Activated CD4-positive, alpha-beta memory T cell treated with anti-CD3 and anti-CD28 coated beads, Interleukin-2, amount 10 ng/mL, durations not matched to agents 7 days and 5 days (primary cell): ENCODE data around the gene AGMO. TPM values are rescaled to one million over a fixed set of nuclear protein-coding genes. Genes with fewer than 3 reads are reported as not detected.

ENCODE experiments used
- CTCF ChIA-PET: fragments of 350-600 bp; sonication (Branson Sonifier 250); formaldehyde crosslinking; loops from one replicate; lab custom pipeline; 2021; ENCODE audit warnings: antibody characterized with exemption, inconsistent platforms; lab: Charles Lee
- POLR2A ChIA-PET: fragments of 350-600 bp; sonication (Branson Sonifier 250); formaldehyde crosslinking; loops from one replicate; lab custom pipeline; 2021; ENCODE audit warnings: antibody characterized with exemption; lab: Charles Lee
- DNase-seq: peaks from one replicate; pipeline ENCODE4 v3.0.0-alpha.2; 2020
- H3K27ac Mint-ChIP-seq: one replicate; pipeline ENCODE4 v1.8.0; 2021; ENCODE audit warnings: mild to moderate bottlenecking, mixed read lengths
- H3K27me3 Mint-ChIP-seq: one replicate; pipeline ENCODE4 v1.8.0; 2021; ENCODE audit warnings: mixed read lengths
- H3K36me3 Mint-ChIP-seq: one replicate; pipeline ENCODE4 v1.8.0; 2021; ENCODE audit warnings: low read depth, mixed read lengths
- H3K4me1 Mint-ChIP-seq: one replicate; pipeline ENCODE4 v1.8.0; 2021; ENCODE audit warnings: mixed read lengths
- H3K4me3 Mint-ChIP-seq: one replicate; pipeline ENCODE4 v1.8.0; 2021; ENCODE audit warnings: mild to moderate bottlenecking, mixed read lengths
- H3K9me3 Mint-ChIP-seq: one replicate; pipeline ENCODE4 v1.8.0; 2021; ENCODE audit warnings: mixed read lengths
- total RNA-seq, 2 experiments: library from RNA; stranded (reverse); gene quantifications; one replicate each; pipeline ENCODE4 v1.2.3, GENCODE V29; 2021

Gene AGMO
- total RNA-seq, 2 experiments from 2014 or later = not detected

- CTCF ChIA-PET = no interaction called here
- no peak for DNase-seq
- Mint-ChIP-seq H3K27ac (no peak overlapping the region), H3K4me3 (no peak overlapping the region), H3K36me3 (no peaks in the 10 kb centered on the region), H3K27me3 (no peaks in the 10 kb centered on the region), H3K9me3 (peaks cover 8% of the 10 kb centered on the region), H3K4me1 (no peaks in the 10 kb centered on the region)
- POLR2A ChIA-PET = no interaction called here
These were observed 21.0 kb upstream of the AGMO start for GRCh38 chr7:15582773-15583172.

- no peaks in the 10 kb centered on the region for H3K4me1 Mint-ChIP-seq
- ChIA-PET CTCF (no interaction called here), POLR2A (no interaction called here)
- no peaks in the 10 kb centered on the region for H3K36me3 Mint-ChIP-seq
- DNase-seq = no peak
- no peak overlapping the region for H3K27ac Mint-ChIP-seq
- H3K9me3 Mint-ChIP-seq = peaks cover 8% of the 10 kb centered on the region
- H3K27me3 Mint-ChIP-seq = no peaks in the 10 kb centered on the region
- no peak overlapping the region for H3K4me3 Mint-ChIP-seq
These were observed 19.6 kb upstream of the AGMO start for GRCh38 chr7:15581352-15581951.

- POLR2A ChIA-PET = no interaction called here
- H3K36me3 Mint-ChIP-seq = no peaks in the 10 kb centered on the region
- H3K27me3 Mint-ChIP-seq = no peaks in the 10 kb centered on the region
- no peak overlapping the region for H3K4me3 Mint-ChIP-seq
- DNase-seq = no peak
- CTCF ChIA-PET = no interaction called here
- H3K9me3 Mint-ChIP-seq = peaks cover 8% of the 10 kb centered on the region
- no peak overlapping the region for H3K27ac Mint-ChIP-seq
- H3K4me1 Mint-ChIP-seq = no peaks in the 10 kb centered on the region
These were observed 19.0 kb upstream of the AGMO start for GRCh38 chr7:15580604-15581351.

DNA sequence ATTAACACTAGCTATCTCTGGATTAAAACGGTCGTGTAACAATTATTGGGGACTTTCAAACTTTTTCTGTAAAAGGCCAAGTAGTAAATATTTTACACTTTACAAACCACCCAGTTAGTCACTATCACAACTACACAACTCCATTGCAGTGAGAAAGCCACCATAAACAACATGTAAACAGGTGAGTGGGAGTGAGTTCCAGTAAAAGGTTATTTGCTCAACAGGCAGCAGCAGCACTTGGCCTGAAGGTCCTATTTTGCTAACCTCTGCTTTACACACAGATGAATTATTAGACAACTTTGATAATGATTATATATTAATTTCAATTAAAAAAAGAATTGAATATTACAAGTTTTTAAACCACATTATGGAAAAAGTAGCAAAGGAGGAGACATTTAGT lies 15.8 kb upstream of the AGMO start:
- Mint-ChIP-seq H3K27ac (no peak overlapping the region), H3K4me1 (no peaks in the 10 kb centered on the region), H3K9me3 (peaks cover 13% of the 10 kb centered on the region), H3K27me3 (no peaks in the 10 kb centered on the region), H3K4me3 (no peak overlapping the region), H3K36me3 (no peaks in the 10 kb centered on the region)
- POLR2A ChIA-PET = no interaction called here
- DNase-seq = no peak
- CTCF ChIA-PET = no interaction called here

- H3K27ac Mint-ChIP-seq = no peak overlapping the region
- no peaks in the 10 kb centered on the region for H3K36me3 Mint-ChIP-seq
- no peaks in the 10 kb centered on the region for H3K27me3 Mint-ChIP-seq
- POLR2A ChIA-PET = no interaction called here
- no peaks in the 10 kb centered on the region for H3K4me1 Mint-ChIP-seq
- no peak overlapping the region for H3K4me3 Mint-ChIP-seq
- peaks cover 16% of the 10 kb centered on the region for H3K9me3 Mint-ChIP-seq
- no peak for DNase-seq
- CTCF ChIA-PET = no interaction called here
These were observed 9.6 kb upstream of the AGMO start for GRCh38 chr7:15571301-15571878.

DNA sequence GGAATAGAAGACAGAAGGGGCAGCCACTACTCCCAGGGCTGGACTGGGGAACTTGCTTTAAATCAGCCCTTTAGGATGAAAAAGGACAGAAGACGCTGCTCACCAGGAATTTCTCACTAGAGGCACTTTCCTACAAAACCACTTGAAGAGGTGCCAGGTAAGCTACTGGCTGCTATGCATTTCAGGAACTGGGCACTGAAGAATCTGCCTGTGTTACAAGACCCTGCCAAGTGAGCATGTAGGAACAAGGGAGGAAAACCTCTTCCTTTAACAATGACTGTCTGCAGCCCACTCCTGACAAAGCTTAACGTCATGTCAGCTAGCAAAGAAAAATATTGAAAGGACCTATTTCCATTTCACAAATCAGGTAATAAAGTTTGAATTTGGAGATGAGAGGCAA lies 5.8 kb upstream of the AGMO start:
- Mint-ChIP-seq H3K4me3 (no peak overlapping the region), H3K36me3 (no peaks in the 10 kb centered on the region), H3K9me3 (peaks cover 8% of the 10 kb centered on the region), H3K27ac (no peak overlapping the region), H3K4me1 (no peaks in the 10 kb centered on the region), H3K27me3 (no peaks in the 10 kb centered on the region)
- POLR2A ChIA-PET = no interaction called here
- CTCF ChIA-PET = no interaction called here
- DNase-seq = no peak

GRCh38 chr7:15567036-15567435 lies 5.2 kb upstream of the AGMO start:
- no peak overlapping the region for H3K4me3 Mint-ChIP-seq
- peaks cover 3% of the 10 kb centered on the region for H3K9me3 Mint-ChIP-seq
- DNase-seq = no peak
- no peaks in the 10 kb centered on the region for H3K27me3 Mint-ChIP-seq
- H3K4me1 Mint-ChIP-seq = no peaks in the 10 kb centered on the region
- H3K27ac Mint-ChIP-seq = no peak overlapping the region
- H3K36me3 Mint-ChIP-seq = no peaks in the 10 kb centered on the region
- POLR2A ChIA-PET = no interaction called here
- CTCF ChIA-PET = no interaction called here

GRCh38 chr7:15566476-15566875 lies 4.7 kb upstream of the AGMO start:
- Mint-ChIP-seq H3K9me3 (peaks cover 3% of the 10 kb centered on the region), H3K36me3 (no peaks in the 10 kb centered on the region), H3K4me3 (no peak overlapping the region), H3K27ac (no peak overlapping the region), H3K4me1 (no peaks in the 10 kb centered on the region), H3K27me3 (no peaks in the 10 kb centered on the region)
- POLR2A ChIA-PET = no interaction called here
- no peak for DNase-seq
- CTCF ChIA-PET = no interaction called here

- H3K27ac Mint-ChIP-seq = no peak overlapping the region
- CTCF ChIA-PET = no interaction called here
These were observed 847 bp downstream of the AGMO start for GRCh38 chr7:15560968-15561367.

DNA sequence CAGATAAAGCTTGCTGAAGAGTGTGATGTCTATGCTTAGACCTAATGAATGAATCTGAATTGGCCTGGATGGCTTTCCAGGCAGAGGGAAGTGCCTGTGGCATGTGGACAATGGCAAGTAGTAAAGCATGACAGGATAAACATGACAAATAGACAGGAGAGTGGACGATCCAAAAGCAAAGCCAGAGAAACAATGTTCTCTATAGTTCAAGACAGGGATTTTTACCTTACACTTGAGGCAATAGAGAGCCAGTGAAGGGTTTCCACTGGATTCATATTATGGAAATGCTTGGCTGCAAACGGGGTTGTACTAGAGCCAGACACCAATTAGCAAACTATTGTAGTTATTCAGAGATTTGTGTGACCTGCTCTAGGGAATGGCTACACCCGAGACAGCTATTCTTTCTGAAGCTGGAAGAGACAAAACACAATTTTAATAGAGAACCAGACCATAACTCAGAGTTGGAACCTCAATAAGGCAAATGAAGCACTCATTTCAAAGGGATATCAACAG lies 2.3 kb downstream of the AGMO start:
- no peak for DNase-seq
- Mint-ChIP-seq H3K4me3 (no peak overlapping the region), H3K36me3 (no peaks in the 10 kb centered on the region), H3K27me3 (no peaks in the 10 kb centered on the region), H3K4me1 (no peaks in the 10 kb centered on the region), H3K9me3 (peaks cover 3% of the 10 kb centered on the region), H3K27ac (no peak overlapping the region)
- ChIA-PET POLR2A (no interaction called here), CTCF (no interaction called here)

More at GRCh38 chr7:15560968-15561367, 847 bp downstream of the AGMO start:
- Mint-ChIP-seq H3K4me3 (no peak overlapping the region), H3K36me3 (no peaks in the 10 kb centered on the region), H3K9me3 (peaks cover 3% of the 10 kb centered on the region), H3K27me3 (no peaks in the 10 kb centered on the region), H3K4me1 (no peaks in the 10 kb centered on the region)
- POLR2A ChIA-PET = no interaction called here
- no peak for DNase-seq

DNA sequence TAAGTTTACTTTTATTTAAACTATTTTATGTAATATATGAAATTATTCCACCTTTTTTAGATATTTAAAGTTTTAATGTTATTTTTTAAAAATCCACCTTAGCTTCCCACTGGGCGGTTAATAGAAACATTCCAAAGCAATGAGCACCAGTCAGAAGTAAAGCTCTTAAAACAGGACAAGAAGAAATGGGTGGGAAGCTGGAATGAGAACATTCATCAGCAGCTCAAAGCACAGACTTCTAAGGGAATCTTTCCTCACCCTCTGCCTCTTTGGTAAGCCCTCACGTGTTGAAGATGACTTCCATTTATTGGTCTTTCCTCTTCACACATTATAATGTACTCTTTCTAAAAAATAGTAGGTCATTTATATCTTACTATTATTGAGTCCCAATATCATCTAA lies 3.1 kb downstream of the AGMO start:
- ChIA-PET CTCF (no interaction called here), POLR2A (no interaction called here)
- H3K4me1 Mint-ChIP-seq = no peaks in the 10 kb centered on the region
- no peak overlapping the region for H3K4me3 Mint-ChIP-seq
- H3K9me3 Mint-ChIP-seq = peaks cover 3% of the 10 kb centered on the region
- DNase-seq = no peak
- H3K27me3 Mint-ChIP-seq = no peaks in the 10 kb centered on the region
- no peaks in the 10 kb centered on the region for H3K36me3 Mint-ChIP-seq
- H3K27ac Mint-ChIP-seq = no peak overlapping the region

DNA sequence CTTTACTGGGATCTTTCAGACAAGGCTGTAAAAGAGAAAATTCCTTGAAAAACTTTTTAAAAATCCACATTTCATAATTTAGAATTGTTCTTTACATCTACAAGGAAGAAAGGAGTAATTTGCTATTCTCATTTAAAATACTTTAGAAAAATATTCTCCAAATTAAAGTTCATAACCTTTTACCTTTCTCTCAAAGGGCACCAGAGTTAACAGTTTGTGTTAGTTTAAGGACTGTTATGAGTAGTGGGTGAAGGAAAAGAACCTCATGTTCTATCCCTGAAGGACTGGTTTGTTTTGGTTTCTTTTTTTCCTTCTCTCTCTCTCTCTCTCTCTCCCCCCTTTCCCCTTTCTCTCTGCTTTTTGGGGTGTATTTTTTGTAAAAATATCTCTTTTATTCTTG lies 4.1 kb downstream of the AGMO start:
- POLR2A ChIA-PET = no interaction called here
- Mint-ChIP-seq H3K27me3 (no peaks in the 10 kb centered on the region), H3K36me3 (no peaks in the 10 kb centered on the region), H3K4me3 (no peak overlapping the region), H3K27ac (no peak overlapping the region), H3K9me3 (peaks cover 3% of the 10 kb centered on the region), H3K4me1 (no peaks in the 10 kb centered on the region)
- CTCF ChIA-PET = no interaction called here
- no peak for DNase-seq

- ChIA-PET CTCF (no interaction called here), POLR2A (no interaction called here)
- no peak overlapping the region for H3K4me3 Mint-ChIP-seq
These were observed 4.6 kb downstream of the AGMO start for GRCh38 chr7:15557186-15557585.

More at GRCh38 chr7:15557186-15557585, 4.6 kb downstream of the AGMO start:
- no peak for DNase-seq
- Mint-ChIP-seq H3K4me1 (no peaks in the 10 kb centered on the region), H3K27ac (no peak overlapping the region), H3K36me3 (no peaks in the 10 kb centered on the region), H3K27me3 (no peaks in the 10 kb centered on the region), H3K9me3 (peaks cover 3% of the 10 kb centered on the region)
